Thyroid gland (tissue), 4 donors: ENCODE data around the gene ASB10. TPM values are rescaled to one million over a fixed set of nuclear protein-coding genes. Genes with fewer than 3 reads are reported as not detected.

Experiments used
- DNase-seq, 2 donors: peaks; one replicate each; pipeline ENCODE4 v3.0.0-alpha.2; 2019
- H3K27ac ChIP-seq, 3 donors: fragments of 200-600 bp; sonication (generic); 1 replicate in 2 of 3; 2 replicates in 1 of 3; pipeline ENCODE4 v1.5.1; 2016 to 2019; ENCODE audit warnings: mild to moderate bottlenecking in 1 of 3, moderate library complexity in 1 of 3
- H3K27me3 ChIP-seq: fragments of 200-600 bp; sonication (generic); one replicate; pipeline ENCODE4 v1.5.1; 2019
- H3K36me3 ChIP-seq, 2 donors: fragments of 200-600 bp; sonication (generic); one replicate each; pipeline ENCODE4 v1.5.1; 2016 to 2019
- H3K4me1 ChIP-seq, 2 donors: fragments of 200-600 bp; sonication (generic); one replicate each; pipeline ENCODE4 v1.5.1; 2017 to 2019
- H3K4me3 ChIP-seq, 3 donors: fragments of 200-600 bp; sonication (generic); replicated peaks in 1 of 3; 1 replicate in 2 of 3; 2 replicates in 1 of 3; pipeline ENCODE4 v1.5.1; 2016; ENCODE audit warnings: mild to moderate bottlenecking in 1 of 3
- H3K9me3 ChIP-seq: fragments of 200-600 bp; sonication (generic); one replicate; pipeline ENCODE4 v1.5.1; 2017
- CTCF ChIP-seq, 6 experiments: fragments of 200-600 bp in 3 of 6; fragments of 450-650 bp in 3 of 6; sonication (generic) in 3 of 6; IDR thresholded peaks; one replicate each; pipeline ENCODE4 v1.5.1; 2016 to 2019; ENCODE audit warnings: antibody characterized with exemption in 6 of 6, mild to moderate bottlenecking in 2 of 6, inconsistent platforms in 1 of 6, moderate library complexity in 1 of 6
- POLR2A ChIP-seq, 2 donors: fragments of 450-650 bp; IDR thresholded peaks; one replicate each; pipeline ENCODE4 v1.6.1; 2017; ENCODE audit warnings: antibody characterized with exemption in 2 of 2, mild to moderate bottlenecking in 2 of 2, moderate library complexity in 1 of 2
- WGBS, 2 donors: methylation state at CpG; one replicate each; pipeline ENCODE4 v1.1.5; 2017; 5-methylcytosine and 5-hydroxymethylcytosine counted together
- intact Hi-C: fragments of 100-400 bp; cut with DNase I; formaldehyde crosslinking; loops from one replicate; pipeline ENCODE4 v1.15.1; 2023
- total RNA-seq, 4 donors: library from RNA; depleted of rRNA; stranded (reverse); fragments of >200 nt; gene quantifications; one replicate each; pipeline ENCODE4 v1.2.3, GENCODE V29; 2016

The ASB10 gene
- total RNA-seq, 4 donors from 2014 or later = not detected

- no peak for DNase-seq
- H3K4me1 ChIP-seq = no peaks in the 10 kb centered on the region
- no peak overlapping the region for H3K4me3 ChIP-seq
- 91 to 93% methylated on average over 9 of the region's 9 CpGs for WGBS, 2 donors
- TF ChIP-seq POLR2A (IDR thresholded peaks at IDR 0.05) = no peak
- no peak for TF ChIP-seq CTCF (IDR thresholded peaks at IDR 0.05)
- intact Hi-C loops = no loop called here
- H3K27ac ChIP-seq = no peak overlapping the region
- peaks cover 40 to 41% of the 10 kb centered on the region in 2 donors for H3K36me3 ChIP-seq
- no peaks in the 10 kb centered on the region for H3K27me3 ChIP-seq
- H3K9me3 ChIP-seq = no peaks in the 10 kb centered on the region
Observed at GRCh38 chr7:151141311-151141854, 45.7 kb downstream of the ASB10 start.

- H3K36me3 ChIP-seq = peaks cover 45 to 46% of the 10 kb centered on the region in 2 donors
- no peak overlapping the region for H3K4me3 ChIP-seq
- H3K27me3 ChIP-seq = no peaks in the 10 kb centered on the region
- no peaks in the 10 kb centered on the region for H3K9me3 ChIP-seq
- intact Hi-C loops = no loop called here
- no peaks in the 10 kb centered on the region for H3K4me1 ChIP-seq
- TF ChIP-seq POLR2A (IDR thresholded peaks at IDR 0.05) (no peak), CTCF (IDR thresholded peaks at IDR 0.05) (no peak)
- no peak for DNase-seq
- no peak overlapping the region for H3K27ac ChIP-seq
- WGBS, 2 donors = 92 to 93% methylated on average over 7 of the region's 7 CpGs
Observed at GRCh38 chr7:151140826-151141225, 46.2 kb downstream of the ASB10 start.

- H3K9me3 ChIP-seq = no peaks in the 10 kb centered on the region
- 88 to 92% methylated on average over 9 of the region's 9 CpGs for WGBS, 2 donors
- H3K36me3 ChIP-seq = peaks cover 54 to 57% of the 10 kb centered on the region in 2 donors
- H3K4me1 ChIP-seq = no peaks in the 10 kb centered on the region
- no peaks in the 10 kb centered on the region for H3K27me3 ChIP-seq
- no peak for TF ChIP-seq CTCF (IDR thresholded peaks at IDR 0.05)
- no peak for TF ChIP-seq POLR2A (IDR thresholded peaks at IDR 0.05)
- DNase-seq = no peak
- H3K27ac ChIP-seq = no peak overlapping the region
- no peak overlapping the region for H3K4me3 ChIP-seq
- intact Hi-C loops = no loop called here
Observed at GRCh38 chr7:151139791-151140190, 47.3 kb downstream of the ASB10 start.

GRCh38 chr7:151139071-151139790 is 47.8 kb downstream of the ASB10 start:
- 86 to 93% methylated on average over 17 to 18 of the region's 18 CpGs for WGBS, 2 donors
- no peak for TF ChIP-seq CTCF (IDR thresholded peaks at IDR 0.05)
- no peak for TF ChIP-seq POLR2A (IDR thresholded peaks at IDR 0.05)
- H3K27me3 ChIP-seq = no peaks in the 10 kb centered on the region
- H3K36me3 ChIP-seq = peaks cover 58 to 62% of the 10 kb centered on the region in 2 donors
- DNase-seq = no peak
- no peaks in the 10 kb centered on the region for H3K9me3 ChIP-seq
- intact Hi-C loops = no loop called here
- no peak overlapping the region for H3K27ac ChIP-seq
- H3K4me1 ChIP-seq = no peaks in the 10 kb centered on the region
- no peak overlapping the region for H3K4me3 ChIP-seq

DNA sequence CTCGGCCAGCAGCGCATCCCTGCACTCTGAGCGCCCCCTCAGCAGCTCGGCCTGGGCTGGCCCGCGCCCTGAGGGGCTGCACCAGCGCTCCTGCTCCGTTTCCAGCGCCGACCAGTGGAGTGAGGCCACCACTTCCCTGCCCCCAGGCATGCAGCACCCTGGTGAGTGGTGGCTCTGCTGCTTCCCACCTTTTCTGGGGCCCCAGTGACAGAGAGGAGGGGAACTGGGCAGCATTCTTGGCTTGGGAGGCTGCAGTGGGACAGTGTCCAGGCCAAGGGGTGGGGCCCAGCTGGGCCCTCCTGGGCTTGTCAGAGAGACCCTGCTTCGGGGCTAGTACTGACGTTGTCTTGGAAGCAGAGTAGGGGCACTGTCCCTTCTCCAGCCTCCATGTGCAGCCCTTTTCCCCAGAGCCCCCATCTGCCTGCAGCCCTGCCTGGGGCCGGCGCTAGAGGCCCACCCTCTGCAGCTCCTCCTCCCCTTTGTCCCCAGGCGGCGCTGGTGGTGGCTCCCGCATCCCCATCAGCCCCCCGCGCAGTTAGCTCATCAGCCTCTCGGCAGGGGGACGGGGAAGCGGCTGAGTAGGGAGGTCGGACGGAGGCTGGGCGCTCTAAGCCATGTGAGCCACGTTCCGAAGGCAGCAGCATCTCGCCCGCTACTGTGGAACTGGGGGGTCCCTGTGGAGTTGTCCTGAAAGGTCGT is 48.7 kb downstream of the ASB10 start:
- intact Hi-C loops = no loop called here
- no peaks in the 10 kb centered on the region for H3K27me3 ChIP-seq
- H3K27ac ChIP-seq = no peak overlapping the region
- H3K36me3 ChIP-seq = peaks cover 58 to 64% of the 10 kb centered on the region in 2 donors
- DNase-seq = no peak
- no peak for TF ChIP-seq CTCF (IDR thresholded peaks at IDR 0.05)
- TF ChIP-seq POLR2A (IDR thresholded peaks at IDR 0.05) = no peak
- H3K4me3 ChIP-seq = no peak overlapping the region
- no peaks in the 10 kb centered on the region for H3K9me3 ChIP-seq
- 83 to 89% methylated on average over 29 of the region's 30 CpGs for WGBS, 2 donors
- no peaks in the 10 kb centered on the region for H3K4me1 ChIP-seq
